GM19467 (cell line): ENCODE results near the gene IRX3.

Source experiments
- ATAC-seq: cut with Tn5 transposase; IDR thresholded peaks from one replicate; pipeline ENCODE4 v1.9.1; 2021; ENCODE audit warnings: mild to moderate bottlenecking, moderate library complexity; ENCODE audit not compliant: unreplicated experiment

IRX3 gene

GRCh38 chr16:54286366-54287130, at the start of gene IRX3:
TSS of gene IRX3 (minus strand) at chr16:54286787. CDS start at chr16:54286050, 737 bp downstream.
- no peak for ATAC-seq

- no peak for ATAC-seq
These were observed 48.6 kb upstream of the IRX3 start for GRCh38 chr16:54335230-54335629.

GRCh38 chr16:54334208-54334607, 47.6 kb upstream of the IRX3 start:
- ATAC-seq: no peak

- no peak for ATAC-seq
These were observed 44.8 kb upstream of the IRX3 start for GRCh38 chr16:54331241-54332002.

DNA sequence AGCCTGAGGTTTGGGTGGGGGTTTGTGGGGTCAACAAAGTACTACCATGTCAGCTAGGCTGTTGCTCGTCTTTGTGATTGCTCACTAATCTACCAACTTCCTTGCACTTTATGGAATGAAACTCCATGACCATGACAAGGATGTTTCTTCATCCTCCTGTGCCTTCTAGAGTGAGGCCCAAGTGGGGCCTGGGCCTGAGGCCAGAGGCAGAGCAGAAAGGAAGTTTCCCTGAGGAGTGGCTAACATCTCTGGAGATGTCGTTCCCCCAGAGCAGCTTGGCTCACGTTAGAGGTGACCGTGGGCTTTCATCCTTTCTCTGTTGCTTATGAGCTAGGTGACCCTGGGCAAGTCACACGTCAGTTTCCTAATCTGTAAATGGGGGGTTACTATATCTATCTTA, 41.0 kb upstream of the IRX3 start:
- ATAC-seq: no peak

DNA sequence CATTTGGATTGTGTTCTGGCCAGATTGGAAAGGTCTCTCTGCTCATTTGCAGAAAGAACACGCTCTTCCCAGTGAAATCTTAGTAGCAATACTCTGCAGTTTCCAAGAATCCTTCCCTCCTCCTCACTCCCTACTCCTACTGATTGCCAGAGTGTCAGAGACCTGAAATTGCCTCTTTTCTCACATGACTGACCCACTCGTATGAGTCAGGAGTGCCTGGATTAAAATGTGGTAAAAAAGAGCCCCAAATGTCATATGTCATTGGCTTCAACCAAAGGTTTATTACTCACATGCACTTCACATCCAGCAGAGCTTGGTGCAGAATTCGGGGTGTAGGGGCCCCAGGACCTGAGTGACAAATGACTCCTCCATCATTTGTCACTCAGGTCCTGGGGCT, 39.7 kb upstream of the IRX3 start:
- ATAC-seq: no peak

DNA sequence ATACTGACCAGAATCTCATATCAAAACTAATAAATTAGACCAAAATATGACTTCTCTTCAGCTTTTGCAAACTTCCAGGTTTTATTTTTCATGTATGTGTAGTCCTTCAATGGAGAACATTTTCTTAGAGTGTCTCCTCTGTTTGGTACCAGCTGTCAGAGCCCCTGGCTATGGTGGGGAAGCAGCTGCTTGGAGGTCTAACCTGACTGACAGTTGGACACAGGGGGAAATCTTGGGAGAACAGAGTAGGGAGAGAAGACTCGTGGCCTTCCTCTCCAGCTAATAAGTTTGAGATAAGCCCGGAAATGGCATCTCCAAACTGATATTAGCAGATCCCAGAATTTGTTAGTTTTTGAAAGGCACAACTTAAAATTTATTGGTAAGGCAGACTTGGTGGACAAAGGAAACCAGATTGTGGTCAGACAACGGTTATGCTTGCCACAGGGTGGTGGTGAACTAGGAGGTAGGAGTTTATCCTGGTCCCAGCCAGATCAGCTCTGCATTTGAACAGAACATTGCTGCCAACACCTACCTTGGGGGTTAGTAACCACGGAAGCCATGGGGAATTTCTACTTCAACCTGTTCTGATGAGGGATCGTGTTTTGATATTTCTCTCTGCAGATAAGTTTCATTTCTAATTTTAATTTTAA, 39.2 kb upstream of the IRX3 start:
- ATAC-seq: no peak

DNA sequence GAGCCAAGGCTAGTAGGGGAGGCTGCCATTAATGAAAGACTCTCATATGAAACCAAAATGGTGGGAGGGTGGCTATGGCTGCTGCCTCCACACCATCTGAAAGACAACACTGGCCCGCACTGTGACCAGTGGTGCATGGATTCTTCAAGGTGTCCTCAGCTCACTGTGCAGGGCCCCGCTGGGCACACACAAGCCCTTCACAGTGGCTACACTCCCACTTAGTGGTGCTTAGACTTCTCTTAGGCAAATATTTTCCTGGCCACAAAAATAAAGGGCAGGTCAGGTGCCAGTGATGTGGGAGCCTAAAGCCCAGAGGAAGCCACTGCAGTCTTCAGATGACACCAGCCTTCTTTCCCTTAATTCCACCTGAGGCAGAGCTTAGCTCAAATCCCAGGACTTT, 38.1 kb upstream of the IRX3 start:
- ATAC-seq: no peak

DNA sequence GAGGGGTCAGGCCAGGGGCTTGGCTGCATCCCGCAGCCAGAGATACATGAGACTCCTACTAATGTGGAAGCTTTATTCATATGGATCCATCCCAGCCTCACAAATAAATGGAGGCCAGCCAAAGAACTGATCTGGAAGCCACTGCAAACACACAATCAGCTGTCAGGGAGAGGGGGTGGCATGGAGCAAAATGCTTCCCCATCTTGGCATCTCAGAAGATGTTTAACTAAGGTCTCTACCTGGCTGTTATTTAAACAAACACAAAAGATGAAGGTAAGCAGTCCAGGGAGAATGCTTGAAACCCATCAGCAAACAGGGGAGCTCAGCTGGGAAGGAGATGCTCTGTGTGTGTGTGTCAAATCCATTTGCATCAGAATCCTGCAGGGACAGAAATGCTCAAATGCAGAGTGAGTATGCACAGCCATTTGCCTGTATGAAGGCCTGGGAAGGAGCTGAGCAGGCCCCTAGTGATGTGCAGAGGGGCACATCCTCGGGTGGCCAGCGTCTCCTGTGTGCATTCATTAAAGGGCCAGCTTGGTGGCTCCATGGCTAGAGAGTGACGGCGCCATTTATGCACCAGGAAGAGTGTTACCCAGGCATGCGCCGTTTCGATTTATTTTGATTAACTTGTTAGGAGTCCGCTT, 34.2 kb upstream of the IRX3 start:
- no peak for ATAC-seq

- ATAC-seq: no peak
These were observed 32.4 kb upstream of the IRX3 start for GRCh38 chr16:54318941-54319340.

GRCh38 chr16:54317101-54317611, 30.6 kb upstream of the IRX3 start:
- no peak for ATAC-seq

DNA sequence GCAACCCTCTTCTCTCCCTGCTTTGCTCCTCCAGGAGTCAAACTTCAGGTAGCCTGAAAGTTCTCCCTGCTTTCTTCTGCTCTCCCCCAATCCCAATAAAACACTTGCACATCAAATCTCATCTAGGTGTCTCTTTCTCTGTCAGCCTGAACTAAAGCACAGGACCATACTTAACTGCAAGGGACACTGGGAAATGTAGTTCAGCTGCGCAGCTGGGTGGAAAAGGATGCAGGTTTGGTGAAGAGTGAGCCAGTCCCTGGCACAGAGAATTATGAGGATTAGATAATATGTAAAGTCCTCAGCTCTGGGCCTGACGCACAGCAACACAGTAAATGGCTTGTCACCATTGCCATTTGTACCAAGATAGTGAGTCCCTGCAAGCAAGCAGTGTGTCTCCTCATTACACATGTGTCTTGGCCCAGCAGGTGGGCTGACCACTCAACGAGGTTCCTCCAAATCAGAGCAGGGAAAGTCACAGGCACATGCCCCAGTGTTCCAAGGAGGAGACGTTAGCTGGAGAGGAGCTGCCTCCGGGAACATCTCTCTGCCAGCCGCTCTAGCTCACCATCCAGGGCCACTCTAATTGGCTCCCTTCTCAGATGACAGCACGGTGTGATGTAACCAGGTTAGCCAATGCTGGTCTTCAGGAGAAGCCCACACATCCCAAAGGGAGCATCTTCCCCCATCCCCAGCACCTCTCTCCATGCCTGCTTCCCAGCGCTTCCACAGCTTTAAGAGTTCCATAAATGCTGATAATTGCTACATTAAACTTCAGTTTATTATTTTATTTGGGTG, 29.7 kb upstream of the IRX3 start:
- ATAC-seq: no peak

- ATAC-seq: no peak
These were observed 27.2 kb upstream of the IRX3 start for GRCh38 chr16:54313789-54314188.

GRCh38 chr16:54312502-54312991, 26.0 kb upstream of the IRX3 start:
- ATAC-seq: no peak

DNA sequence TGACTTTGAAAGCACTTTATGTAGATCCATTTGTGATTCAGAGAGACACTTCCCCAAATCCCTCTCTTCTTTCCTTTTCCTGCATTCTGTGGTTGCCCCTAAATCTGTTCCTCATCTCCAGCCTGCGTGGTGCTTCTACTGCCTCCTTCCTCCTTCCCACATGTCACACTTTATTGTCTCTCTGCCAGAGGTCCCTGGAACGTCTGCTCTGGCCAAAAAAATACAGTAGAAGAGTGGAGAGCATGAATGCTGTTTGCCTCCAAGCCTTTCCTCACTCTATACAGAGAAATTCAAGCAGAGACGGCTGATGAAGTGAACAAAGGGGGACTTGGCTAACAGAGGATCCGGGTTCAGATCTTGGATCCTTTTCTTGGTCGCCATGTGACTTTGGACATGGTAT, 22.8 kb upstream of the IRX3 start:
- no peak for ATAC-seq

GRCh38 chr16:54305080-54305479, 18.5 kb upstream of the IRX3 start:
- ATAC-seq: no peak

DNA sequence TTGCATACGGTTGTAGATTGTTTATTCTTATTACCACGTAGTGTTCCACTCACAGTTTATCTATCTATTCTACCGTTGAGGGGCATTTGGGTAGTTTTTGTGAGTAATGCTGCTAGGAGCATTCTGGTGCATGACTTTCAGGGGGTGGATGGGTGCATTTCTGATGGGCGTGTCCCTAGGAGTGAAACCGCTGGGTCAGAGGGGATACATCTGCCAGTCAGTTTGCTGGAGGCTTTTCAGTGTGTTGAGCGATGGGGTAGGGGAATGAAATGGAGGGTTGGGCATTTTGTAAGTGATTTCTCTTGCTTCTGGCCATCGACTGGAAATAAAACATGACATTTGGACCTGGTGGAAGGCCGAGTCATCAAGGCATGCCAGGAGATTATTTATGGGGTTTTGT, 17.0 kb upstream of the IRX3 start:
- ATAC-seq: no peak

GRCh38 chr16:54297154-54297553, 10.6 kb upstream of the IRX3 start:
- ATAC-seq: no peak

- no peak for ATAC-seq
These were observed 10.0 kb upstream of the IRX3 start for GRCh38 chr16:54296543-54296942.
